T47D (cell line): ENCODE measurements around the gene CACNA1B.

Experiments used
- DNase-seq, 2 experiments: peaks; one replicate each; pipeline versions ENCODE4 v3.0.0 to v3.0.0-alpha.2; 2011 to 2012; ENCODE audit warnings: low read depth in 1 of 2, low spot score in 1 of 2
- JUND ChIP-seq: IDR thresholded peaks from 2 replicates; pipeline ENCODE4 v1.6.1; 2012; ENCODE audit warnings: low read depth
- in situ Hi-C: cut with HindIII; loops from 2 replicates; pipeline ENCODE4 v1.10.0; 2016; ENCODE audit warnings: low sequenced_read_pairs, low pct_unique_long_range_greater_than_20kb

CACNA1B gene

GRCh38 chr9:137873858-137874362 is 3.7 kb upstream of the CACNA1B start:
- in situ Hi-C loops = no loop called here
- DNase-seq = no peak
- TF ChIP-seq JUND = no peak

DNA sequence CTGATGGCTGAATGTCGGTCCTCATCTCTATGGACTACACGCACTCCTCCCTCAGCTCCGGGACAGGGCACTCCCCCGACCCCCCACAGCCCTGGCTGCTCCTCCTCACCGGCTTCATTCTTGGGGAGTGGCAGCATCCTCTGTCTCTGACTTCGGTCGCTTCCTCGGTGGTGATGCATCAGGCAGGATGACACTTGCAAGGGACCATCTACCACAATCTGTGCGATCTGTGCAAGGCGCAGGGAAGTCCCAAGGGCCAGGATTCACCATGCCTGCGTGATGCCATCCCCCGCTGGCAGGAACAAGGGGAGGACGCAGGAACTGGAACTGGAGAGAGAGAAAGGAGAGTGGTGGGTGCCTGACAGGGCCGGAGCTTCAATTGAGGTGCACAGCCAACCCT is 2.2 kb upstream of the CACNA1B start:
- no peak for TF ChIP-seq JUND
- in situ Hi-C loops = no loop called here
- DNase-seq = no peak

DNA sequence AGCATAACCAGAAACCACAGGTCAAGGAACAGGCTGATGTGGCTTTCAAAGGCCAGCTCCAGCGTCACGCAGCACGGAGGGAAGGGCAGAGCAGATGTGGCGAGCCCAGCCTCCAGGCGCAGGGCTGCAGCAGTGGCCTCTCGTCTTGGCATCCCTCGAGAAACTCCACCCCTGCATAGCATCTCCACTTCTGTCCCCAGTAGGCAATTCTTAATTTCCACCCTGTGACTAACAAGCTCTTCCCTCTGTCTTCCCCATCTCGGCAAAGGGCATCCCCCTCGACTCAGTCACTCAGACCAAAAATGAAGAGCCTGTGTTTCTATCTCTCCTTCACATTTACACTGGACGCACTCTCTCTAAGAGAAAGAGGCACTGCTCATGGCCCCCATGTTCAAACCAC is 1.7 kb upstream of the CACNA1B start:
- DNase-seq = no peak
- in situ Hi-C loops = no loop called here
- no peak for TF ChIP-seq JUND

GRCh38 chr9:137876269-137876668 is 1.3 kb upstream of the CACNA1B start:
- no peak for DNase-seq
- in situ Hi-C loops = no loop called here
- TF ChIP-seq JUND = no peak

DNA sequence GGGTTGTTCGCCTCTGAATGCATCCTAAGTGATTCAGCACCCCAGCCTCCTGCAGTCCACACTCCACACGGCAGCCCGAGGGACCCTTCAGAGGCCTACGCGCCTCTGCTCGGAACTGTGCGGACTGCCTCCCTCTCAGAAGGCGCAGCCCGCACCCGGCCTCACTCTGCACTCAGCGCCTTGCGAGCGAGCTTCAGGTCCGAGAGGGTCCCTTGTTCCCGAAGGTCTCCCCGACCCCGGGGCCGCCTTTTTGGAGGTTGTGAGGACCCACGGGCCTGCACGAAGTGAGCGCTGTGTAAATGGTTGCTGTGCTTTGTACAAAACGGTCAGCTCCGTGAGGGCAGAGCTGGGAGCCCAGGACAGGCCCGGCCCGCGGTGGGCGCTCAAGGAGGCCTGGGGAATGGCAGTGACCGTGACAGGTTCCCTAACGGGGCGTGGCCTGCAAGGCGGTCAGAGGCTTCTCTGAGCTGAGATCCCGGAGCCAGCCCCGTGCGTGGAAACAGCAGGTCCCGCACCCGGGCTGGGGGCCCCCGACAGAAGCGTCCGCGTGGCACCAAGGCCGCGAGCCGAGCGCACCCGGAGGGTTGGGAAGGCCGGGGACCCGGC is 698 bp upstream of the CACNA1B start:
- no peak for TF ChIP-seq JUND
- in situ Hi-C loops = no loop called here
- no peak for DNase-seq

DNA sequence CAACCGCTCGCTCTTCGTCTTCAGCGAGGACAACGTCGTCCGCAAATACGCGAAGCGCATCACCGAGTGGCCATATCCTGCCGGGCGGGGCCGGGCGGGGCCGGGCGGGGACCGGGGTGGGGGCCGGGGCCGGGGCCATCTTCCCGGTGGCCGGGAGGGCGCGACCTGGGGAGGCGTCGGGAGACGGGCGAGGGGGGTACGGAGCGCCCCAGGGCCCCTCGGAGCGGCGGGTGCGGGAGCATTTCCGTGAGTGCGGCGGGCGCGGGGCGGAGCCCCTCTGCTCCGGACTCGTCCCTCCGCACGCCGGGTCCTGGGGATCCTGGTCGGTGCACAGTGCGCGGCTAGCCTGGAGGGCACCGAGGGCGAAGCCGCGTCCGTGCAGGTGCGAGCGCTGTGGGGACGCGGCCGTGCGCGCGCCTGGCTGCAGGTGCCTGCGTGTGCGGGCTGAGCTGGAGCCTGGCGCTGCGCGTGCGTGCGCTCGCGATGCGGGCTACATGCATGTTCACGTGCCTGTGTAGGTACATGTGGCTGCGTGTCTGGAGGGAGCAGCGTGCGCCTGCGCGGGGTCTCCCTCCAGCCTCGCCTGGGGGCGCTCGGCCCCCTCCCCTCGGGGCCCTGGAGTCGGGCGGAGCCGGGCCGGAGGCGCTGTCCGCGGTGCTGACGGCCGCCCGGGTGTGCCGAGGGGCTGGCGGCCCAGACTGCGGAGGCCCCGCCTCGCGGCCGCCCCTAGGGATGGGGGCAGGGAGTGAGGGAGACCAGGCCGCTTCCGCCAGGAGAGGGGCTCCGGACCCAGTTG is 762 bp downstream of the CACNA1B start:
- in situ Hi-C loops = no loop called here
- TF ChIP-seq JUND = no peak
- DNase-seq = no peak

- no peak for DNase-seq
- in situ Hi-C loops = no loop called here
- TF ChIP-seq JUND = no peak
Measured at GRCh38 chr9:137879052-137879451, 1.5 kb downstream of the CACNA1B start.

GRCh38 chr9:137879566-137880150 is 2.1 kb downstream of the CACNA1B start:
- in situ Hi-C loops = no loop called here
- DNase-seq = no peak
- TF ChIP-seq JUND = no peak

DNA sequence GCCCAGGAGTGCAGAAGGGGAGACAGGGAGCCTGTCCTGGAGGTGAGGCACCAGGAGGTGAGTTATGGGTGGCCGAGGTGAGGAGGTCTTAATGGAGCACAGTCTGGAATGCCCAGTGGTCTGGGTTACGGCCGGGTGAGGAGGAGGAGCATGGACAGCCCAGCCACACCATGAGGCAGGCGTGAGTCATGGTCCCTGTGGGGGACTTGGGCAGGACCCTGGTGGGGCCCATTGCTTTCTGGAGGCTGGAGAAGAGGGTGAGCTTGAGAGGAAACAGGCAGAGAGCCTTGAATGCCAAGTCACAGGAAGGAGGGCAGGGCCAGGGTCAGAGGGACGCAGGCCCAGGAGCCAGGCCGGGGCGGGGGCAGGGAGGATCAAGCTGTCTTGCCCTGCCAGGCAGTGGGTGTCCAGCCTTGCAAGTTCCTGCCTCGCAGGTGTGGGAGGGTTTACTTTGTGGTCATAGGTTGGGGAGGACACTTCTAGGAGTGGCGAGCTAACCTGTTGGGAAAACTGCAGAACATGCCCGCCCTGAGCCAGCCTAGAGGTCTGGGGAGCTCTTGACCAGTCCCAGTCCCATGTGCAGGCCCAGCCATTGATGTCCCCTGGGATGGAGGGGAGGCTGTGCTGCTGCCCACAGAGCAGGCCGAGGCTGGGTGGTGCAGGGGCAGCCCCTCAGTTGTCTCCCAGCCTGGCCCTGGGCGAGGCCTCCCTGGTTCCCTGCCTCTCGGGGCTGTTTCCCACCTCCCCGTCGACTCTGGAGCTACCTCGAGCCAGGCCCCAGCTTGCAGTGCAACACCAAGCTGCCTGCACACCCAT is 2.8 kb downstream of the CACNA1B start:
- no peak for DNase-seq
- TF ChIP-seq JUND = no peak
- in situ Hi-C loops = no loop called here

- in situ Hi-C loops = no loop called here
- no peak for TF ChIP-seq JUND
- no peak for DNase-seq
Measured at GRCh38 chr9:137880976-137881530, 3.5 kb downstream of the CACNA1B start.

- in situ Hi-C loops = no loop called here
- TF ChIP-seq JUND = no peak
- DNase-seq = peak; percentile 41 to 62
Measured at GRCh38 chr9:137881591-137882505, 4.3 kb downstream of the CACNA1B start.
